Measurements from ENCODE around the gene TTYH2.
A peak's percentile ranks its signal among the peaks of the same experiment; 100 is the strongest.

The TTYH2 gene

GRCh38 chr17:74230896-74231295, 17.5 kb downstream of the TTYH2 start:
- no peak for DNase-seq
- intact Hi-C loops (cut with DNase I), result no loop called here

- DNase-seq, result peak in 1 of 10 donors; percentile 87
- intact Hi-C loops (cut with DNase I), result no loop called here
Measured at GRCh38 chr17:74231928-74232907, 18.8 kb downstream of the TTYH2 start.

- DNase-seq, result no peak
- intact Hi-C loops (cut with DNase I), result no loop called here
Measured at GRCh38 chr17:74233937-74234336, 20.6 kb downstream of the TTYH2 start.

- intact Hi-C loops (cut with DNase I), result no loop called here
Measured at GRCh38 chr17:74234486-74234885, 21.1 kb downstream of the TTYH2 start.

GRCh38 chr17:74235040-74235581, 21.7 kb downstream of the TTYH2 start:
- DNase-seq, result peak in 5 of 10 donors; percentile 35 to 94 (median 65)
- intact Hi-C loops (cut with DNase I), result no loop called here

More at GRCh38 chr17:74234486-74234885, 21.1 kb downstream of the TTYH2 start:
- DNase-seq, result no peak

GRCh38 chr17:74235911-74236371, 22.6 kb downstream of the TTYH2 start:
- no peak for DNase-seq

GRCh38 chr17:74237321-74237720, 23.9 kb downstream of the TTYH2 start:
- DNase-seq, result no peak

More at GRCh38 chr17:74235911-74236371, 22.6 kb downstream of the TTYH2 start:
- intact Hi-C loops (cut with DNase I), result no loop called here

GRCh38 chr17:74239172-74239571, 25.8 kb downstream of the TTYH2 start:
- intact Hi-C loops (cut with DNase I), result no loop called here
- DNase-seq, result no peak

More at GRCh38 chr17:74237321-74237720, 23.9 kb downstream of the TTYH2 start:
- intact Hi-C loops (cut with DNase I), result no loop called here

- no peak for DNase-seq
- intact Hi-C loops (cut with DNase I), result no loop called here
Measured at GRCh38 chr17:74240618-74241205, 27.3 kb downstream of the TTYH2 start.

GRCh38 chr17:74241431-74241830, 28.1 kb downstream of the TTYH2 start:
- peak in 1 of 10 donors; percentile 27 for DNase-seq
- intact Hi-C loops (cut with DNase I), result no loop called here

GRCh38 chr17:74241847-74242246, 28.5 kb downstream of the TTYH2 start:
- intact Hi-C loops (cut with DNase I), result no loop called here

GRCh38 chr17:74243013-74243755, 29.8 kb downstream of the TTYH2 start:
- peak in 5 of 10 donors; percentile 33 to 90 (median 50) for DNase-seq
- intact Hi-C loops (cut with DNase I), result no loop called here

More at GRCh38 chr17:74241847-74242246, 28.5 kb downstream of the TTYH2 start:
- DNase-seq, result no peak

- intact Hi-C loops (cut with DNase I), result no loop called here
- no peak for DNase-seq
Measured at GRCh38 chr17:74244128-74244527, 30.8 kb downstream of the TTYH2 start.

- intact Hi-C loops (cut with DNase I), result no loop called here
- DNase-seq, result peak in 8 of 10 donors; percentile 49 to 94 (median 66)
Measured at GRCh38 chr17:74244548-74244947, 31.2 kb downstream of the TTYH2 start.

GRCh38 chr17:74245145-74245831, 31.9 kb downstream of the TTYH2 start:
- intact Hi-C loops (cut with DNase I), result loop anchor here (1.0 kb wide), 1 partner anchor 35 kb away; no protein-coding TSS in a partner anchor
- peak; percentile 83 to 99 (median 89) for DNase-seq

- intact Hi-C loops (cut with DNase I), result loop anchor here (1.0 kb wide), 1 partner anchor 36 kb away; no protein-coding TSS in a partner anchor
- DNase-seq, result peak in 2 of 10 donors; percentile 47 to 89
Measured at GRCh38 chr17:74245871-74246270, 32.5 kb downstream of the TTYH2 start.

- intact Hi-C loops (cut with DNase I), result no loop called here
Measured at GRCh38 chr17:74249590-74250270, 36.4 kb downstream of the TTYH2 start.

GRCh38 chr17:74250324-74250995, 37.1 kb downstream of the TTYH2 start:
- intact Hi-C loops (cut with DNase I), result no loop called here
- peak in 1 of 10 donors; percentile 50 for DNase-seq

More at GRCh38 chr17:74249590-74250270, 36.4 kb downstream of the TTYH2 start:
- peak in 2 of 10 donors; percentile 58 to 91 for DNase-seq

All from posterior cingulate gyrus (tissue), 11 donors.